Fibroblast of lung (primary cell): ENCODE results near the gene C10orf90. TPM values are rescaled to one million over a fixed set of nuclear protein-coding genes. Genes with fewer than 3 reads are reported as not detected.

ENCODE experiments used
- DNase-seq, 2 donors: peaks; one replicate each; pipeline versions ENCODE4 v3.0.0 to v3.0.0-alpha.2; 2010; ENCODE audit warnings: low read depth in 2 of 2
- H2AFZ ChIP-seq: 2 replicates; pipeline ENCODE4 v1.5.1; 2012; ENCODE audit warnings: low read length, control low read depth, inconsistent platforms
- H3K27ac ChIP-seq: 2 replicates; pipeline ENCODE4 v1.5.1; 2011; ENCODE audit warnings: low read length, control low read depth; ENCODE audit not compliant: insufficient read depth
- H3K27me3 ChIP-seq: 2 replicates; pipeline ENCODE4 v1.5.1; 2011; ENCODE audit warnings: mild to moderate bottlenecking, low read length; ENCODE audit not compliant: control insufficient read depth, insufficient read depth
- H3K36me3 ChIP-seq: 2 replicates; pipeline ENCODE4 v1.5.1; 2011; ENCODE audit warnings: low read length; ENCODE audit not compliant: control insufficient read depth, insufficient read depth
- H3K4me1 ChIP-seq: 2 replicates; pipeline ENCODE4 v1.5.1; 2011; ENCODE audit warnings: low read length; ENCODE audit not compliant: control insufficient read depth, insufficient read depth; ENCODE audit errors: extremely low read depth
- H3K4me2 ChIP-seq: 2 replicates; pipeline ENCODE4 v1.5.1; 2011; ENCODE audit warnings: low read length, control low read depth; ENCODE audit not compliant: insufficient read depth; ENCODE audit errors: extremely low read depth
- H3K4me3 ChIP-seq, 4 experiments: fragments of 200-600 bp in 1 of 4; sonication (generic) in 1 of 4; replicated peaks in 1 of 4; 2 replicates each; pipeline ENCODE4 v1.5.1; 2011 to 2016; ENCODE audit warnings: low read length in 4 of 4, low read depth in 3 of 4, mild to moderate bottlenecking in 3 of 4, control low read depth in 2 of 4, inconsistent platforms in 1 of 4, mixed read lengths in 1 of 4; ENCODE audit not compliant: insufficient read depth in 1 of 4; ENCODE audit errors: control extremely low read depth in 1 of 4
- H3K79me2 ChIP-seq: 2 replicates; pipeline ENCODE4 v1.5.1; 2012; ENCODE audit warnings: mild to moderate bottlenecking, low read length, inconsistent platforms; ENCODE audit not compliant: control insufficient read depth, insufficient read depth
- H3K9ac ChIP-seq: 2 replicates; pipeline ENCODE4 v1.5.1; 2011; ENCODE audit warnings: mild to moderate bottlenecking, low read length, control low read depth; ENCODE audit not compliant: insufficient read depth
- H3K9me3 ChIP-seq: 2 replicates; pipeline ENCODE4 v1.5.1; 2012; ENCODE audit warnings: low read depth, low read length; ENCODE audit not compliant: control insufficient read depth, insufficient read depth
- H4K20me1 ChIP-seq: 2 replicates; pipeline ENCODE4 v1.5.1; 2011; ENCODE audit warnings: low read length; ENCODE audit not compliant: control insufficient read depth, insufficient read depth; ENCODE audit errors: extremely low read depth
- EZH2 ChIP-seq: IDR thresholded peaks from 2 replicates; pipeline ENCODE4 v1.5.1; 2012; ENCODE audit warnings: low read length, control low read depth, mild to moderate bottlenecking; ENCODE audit errors: missing control alignments
- polyA plus RNA-seq, 2 donors: library from polyadenylated mRNA; depleted of rRNA in 1 of 2; stranded (reverse) in 1 of 2; unstranded in 1 of 2; fragments of >200 nt; gene quantifications; 2 replicates each; pipeline ENCODE4 v1.2.1, GENCODE V29; 2011 to 2012; ENCODE audit warnings: missing spikeins in 1 of 2
- total RNA-seq: library from RNA; depleted of rRNA; stranded (reverse); fragments of >200 nt; gene quantifications from 2 replicates; pipeline ENCODE4 v1.2.1, GENCODE V29; 2014
- TF ChIP-seq, protein P1 (sequence below), 2 donors: IDR thresholded peaks in 1 of 2; conservative IDR thresholded peaks in 1 of 2; 1 replicate in 1 of 2; 2 replicates in 1 of 2; pipeline ENCODE4 v1.5.1; 2011 to 2012; ENCODE audit warnings: low read length in 2 of 2, control low read depth in 1 of 2, inconsistent platforms in 1 of 2, low read depth in 1 of 2, mild to moderate bottlenecking in 1 of 2

Gene C10orf90
- total and polyA plus RNA-seq, 2 donors (not counting 1 experiment from before 2014, with no cell fraction given) = 0.17 to 0.65 TPM

DNA sequence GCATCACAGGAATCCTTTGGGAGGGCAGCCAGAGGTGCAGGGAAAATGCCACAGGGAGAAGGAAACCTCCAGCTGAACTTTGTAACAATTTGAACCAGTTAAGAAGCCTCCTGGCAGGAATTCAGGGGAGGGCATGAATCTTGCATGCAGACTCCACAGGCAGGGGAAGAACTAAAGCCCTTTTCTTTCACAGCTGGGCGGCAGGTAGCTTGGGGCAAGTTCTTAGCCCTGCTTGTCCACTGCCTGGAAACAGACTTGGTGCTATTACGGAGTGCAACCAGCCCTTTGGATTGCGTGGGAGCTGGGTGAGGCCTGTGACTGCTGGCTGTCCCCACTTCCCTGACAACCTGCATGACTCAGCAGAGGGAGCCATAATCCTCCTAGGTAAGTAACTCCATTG lies 230.6 kb downstream of the C10orf90 start:
- Histone ChIP-seq H3K4me3 (no peak overlapping the region), H3K79me2 (no peaks in the 10 kb centered on the region), H2AFZ (no peak overlapping the region), H3K27ac (no peak overlapping the region), H3K4me1 (no peaks in the 10 kb centered on the region), H3K4me2 (no peak overlapping the region), H3K36me3 (no peaks in the 10 kb centered on the region), H3K9ac (no peak overlapping the region), H4K20me1 (no peaks in the 10 kb centered on the region), H3K27me3 (peaks cover 4% of the 10 kb centered on the region), H3K9me3 (no peaks in the 10 kb centered on the region)
- DNase-seq = peak in 1 of 2 donors; percentile 9
- no peak for TF ChIP-seq EZH2
- TF ChIP-seq, protein P1, sequence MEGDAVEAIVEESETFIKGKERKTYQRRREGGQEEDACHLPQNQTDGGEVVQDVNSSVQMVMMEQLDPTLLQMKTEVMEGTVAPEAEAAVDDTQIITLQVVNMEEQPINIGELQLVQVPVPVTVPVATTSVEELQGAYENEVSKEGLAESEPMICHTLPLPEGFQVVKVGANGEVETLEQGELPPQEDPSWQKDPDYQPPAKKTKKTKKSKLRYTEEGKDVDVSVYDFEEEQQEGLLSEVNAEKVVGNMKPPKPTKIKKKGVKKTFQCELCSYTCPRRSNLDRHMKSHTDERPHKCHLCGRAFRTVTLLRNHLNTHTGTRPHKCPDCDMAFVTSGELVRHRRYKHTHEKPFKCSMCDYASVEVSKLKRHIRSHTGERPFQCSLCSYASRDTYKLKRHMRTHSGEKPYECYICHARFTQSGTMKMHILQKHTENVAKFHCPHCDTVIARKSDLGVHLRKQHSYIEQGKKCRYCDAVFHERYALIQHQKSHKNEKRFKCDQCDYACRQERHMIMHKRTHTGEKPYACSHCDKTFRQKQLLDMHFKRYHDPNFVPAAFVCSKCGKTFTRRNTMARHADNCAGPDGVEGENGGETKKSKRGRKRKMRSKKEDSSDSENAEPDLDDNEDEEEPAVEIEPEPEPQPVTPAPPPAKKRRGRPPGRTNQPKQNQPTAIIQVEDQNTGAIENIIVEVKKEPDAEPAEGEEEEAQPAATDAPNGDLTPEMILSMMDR (conservative IDR thresholded peaks at IDR 0.05 in 1 of 2, IDR thresholded peaks at IDR 0.05 in 1 of 2; ENCODE audit: low read depth in 1 of 2, low read length in 2 of 2) = no peak

DNA sequence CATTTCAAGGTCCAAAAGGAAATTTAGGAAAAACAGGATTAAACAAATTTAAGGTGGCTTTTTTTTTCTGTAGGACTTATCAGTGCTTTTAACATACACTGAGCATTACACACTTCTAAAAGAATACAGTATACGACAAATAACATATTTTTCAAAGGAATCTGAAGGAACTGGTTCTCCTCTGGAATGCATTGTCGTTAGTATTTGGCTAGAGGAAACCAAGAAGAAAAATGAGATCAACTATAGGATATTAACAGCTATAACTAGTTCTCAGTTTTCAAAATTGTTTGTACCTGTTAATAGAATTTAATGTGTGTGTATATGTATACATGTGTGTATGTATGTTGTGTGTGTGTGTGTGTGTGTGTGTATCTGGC lies 232.1 kb downstream of the C10orf90 start:
- Histone ChIP-seq H4K20me1 (no peaks in the 10 kb centered on the region), H3K4me3 (no peak overlapping the region), H3K27ac (no peak overlapping the region), H3K27me3 (peaks cover 4% of the 10 kb centered on the region), H3K9ac (no peak overlapping the region), H3K4me2 (no peak overlapping the region), H3K4me1 (no peaks in the 10 kb centered on the region), H2AFZ (no peak overlapping the region), H3K79me2 (no peaks in the 10 kb centered on the region), H3K9me3 (no peaks in the 10 kb centered on the region), H3K36me3 (no peaks in the 10 kb centered on the region)
- TF ChIP-seq, protein P1 (conservative IDR thresholded peaks at IDR 0.05 in 1 of 2, IDR thresholded peaks at IDR 0.05 in 1 of 2; ENCODE audit: low read depth in 1 of 2, low read length in 2 of 2) = no peak
- TF ChIP-seq EZH2 = no peak
- DNase-seq = no peak

DNA sequence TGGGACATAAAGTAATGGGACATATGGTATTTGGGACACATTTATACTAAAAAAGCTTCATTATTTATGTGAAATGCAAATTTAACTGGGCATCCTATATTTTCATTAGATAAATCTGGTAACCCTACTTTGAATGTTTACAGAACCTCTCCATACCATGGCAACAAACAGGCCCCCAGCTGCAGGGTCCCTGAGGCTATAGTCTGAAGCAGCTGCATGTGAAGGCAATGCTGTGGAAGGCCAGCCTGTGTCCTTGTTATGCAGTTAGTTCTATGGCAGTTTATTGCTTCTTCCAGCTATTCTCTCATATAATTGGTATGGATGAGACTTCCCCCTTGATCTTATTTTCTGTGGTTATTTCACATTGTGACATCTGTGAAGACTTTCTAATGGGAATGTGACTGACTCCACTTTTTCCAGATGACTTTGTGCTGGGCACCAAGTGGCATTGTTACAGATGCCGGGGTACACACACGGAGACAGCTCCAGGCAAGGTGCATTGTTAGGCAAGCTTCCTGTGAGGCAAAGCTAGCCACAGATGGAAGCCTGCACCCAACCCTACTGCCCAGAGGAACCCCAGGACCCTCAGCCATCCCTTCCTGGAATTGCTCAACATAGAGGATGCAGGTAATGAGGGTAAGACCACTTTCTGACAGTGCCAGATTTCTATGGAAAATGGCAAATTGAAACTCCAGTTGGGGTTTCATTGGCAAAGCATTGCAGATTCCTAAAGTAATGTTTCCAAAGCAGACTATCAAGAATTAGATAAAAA lies 232.7 kb downstream of the C10orf90 start:
- Histone ChIP-seq H4K20me1 (no peaks in the 10 kb centered on the region), H3K27me3 (peaks cover 4% of the 10 kb centered on the region), H2AFZ (no peak overlapping the region), H3K9me3 (no peaks in the 10 kb centered on the region), H3K4me3 (no peak overlapping the region), H3K79me2 (no peaks in the 10 kb centered on the region), H3K27ac (no peak overlapping the region), H3K4me1 (no peaks in the 10 kb centered on the region), H3K9ac (no peak overlapping the region), H3K4me2 (no peak overlapping the region), H3K36me3 (no peaks in the 10 kb centered on the region)
- TF ChIP-seq, protein P1 (conservative IDR thresholded peaks at IDR 0.05 in 1 of 2, IDR thresholded peaks at IDR 0.05 in 1 of 2; ENCODE audit: low read depth in 1 of 2, low read length in 2 of 2) = no peak
- no peak for DNase-seq
